Thyroid gland (tissue), 4 donors: ENCODE results near the gene GRAMD1A. TPM values are rescaled to one million over a fixed set of nuclear protein-coding genes. Genes with fewer than 3 reads are reported as not detected.

Experiments used
- DNase-seq, 2 donors: peaks; one replicate each; pipeline ENCODE4 v3.0.0-alpha.2; 2019
- H3K27ac ChIP-seq, 3 donors: fragments of 200-600 bp; sonication (generic); 1 replicate in 2 of 3; 2 replicates in 1 of 3; pipeline ENCODE4 v1.5.1; 2016 to 2019; ENCODE audit warnings: mild to moderate bottlenecking in 1 of 3, moderate library complexity in 1 of 3
- H3K27me3 ChIP-seq: fragments of 200-600 bp; sonication (generic); one replicate; pipeline ENCODE4 v1.5.1; 2019
- H3K36me3 ChIP-seq, 2 donors: fragments of 200-600 bp; sonication (generic); one replicate each; pipeline ENCODE4 v1.5.1; 2016 to 2019
- H3K4me1 ChIP-seq, 2 donors: fragments of 200-600 bp; sonication (generic); one replicate each; pipeline ENCODE4 v1.5.1; 2017 to 2019
- H3K4me3 ChIP-seq, 3 donors: fragments of 200-600 bp; sonication (generic); replicated peaks in 1 of 3; 1 replicate in 2 of 3; 2 replicates in 1 of 3; pipeline ENCODE4 v1.5.1; 2016; ENCODE audit warnings: mild to moderate bottlenecking in 1 of 3
- H3K9me3 ChIP-seq: fragments of 200-600 bp; sonication (generic); one replicate; pipeline ENCODE4 v1.5.1; 2017
- POLR2A ChIP-seq, 2 donors: fragments of 450-650 bp; IDR thresholded peaks; one replicate each; pipeline ENCODE4 v1.6.1; 2017; ENCODE audit warnings: antibody characterized with exemption in 2 of 2, mild to moderate bottlenecking in 2 of 2, moderate library complexity in 1 of 2
- WGBS, 2 donors: methylation state at CpG; one replicate each; pipeline ENCODE4 v1.1.5; 2017; 5-methylcytosine and 5-hydroxymethylcytosine counted together
- intact Hi-C: fragments of 100-400 bp; cut with DNase I; formaldehyde crosslinking; loops from one replicate; pipeline ENCODE4 v1.15.1; 2023
- total RNA-seq, 4 donors: library from RNA; depleted of rRNA; stranded (reverse); fragments of >200 nt; gene quantifications; one replicate each; pipeline ENCODE4 v1.2.3, GENCODE V29; 2016
- TF ChIP-seq, protein P1 (sequence below), 6 experiments: fragments of 200-600 bp in 3 of 6; fragments of 450-650 bp in 3 of 6; sonication (generic) in 3 of 6; IDR thresholded peaks; one replicate each; pipeline ENCODE4 v1.5.1; 2016 to 2019; ENCODE audit warnings: antibody characterized with exemption in 6 of 6, mild to moderate bottlenecking in 2 of 6, inconsistent platforms in 1 of 6, moderate library complexity in 1 of 6

GRAMD1A gene
- total RNA-seq, 4 donors from 2014 or later: 33.4 to 57.5 (median 47.0) TPM

GRCh38 chr19:35029737-35030256 is 29.7 kb downstream of the GRAMD1A start:
- no peak for DNase-seq
- Histone ChIP-seq H3K9me3 (no peaks in the 10 kb centered on the region), H3K27me3 (no peaks in the 10 kb centered on the region), H3K36me3 (peaks cover 13 to 15% of the 10 kb centered on the region in 2 donors), H3K4me1 (peaks cover 0 to 11% of the 10 kb centered on the region in 2 donors), H3K27ac (peak overlapping the region in 1 of 3 donors; percentile 5), H3K4me3 (peak overlapping the region in 1 of 3 donors; percentile 34)
- 23 to 30% methylated on average over 7 to 11 of the region's 11 CpGs for WGBS, 2 donors
- TF ChIP-seq, protein P1, sequence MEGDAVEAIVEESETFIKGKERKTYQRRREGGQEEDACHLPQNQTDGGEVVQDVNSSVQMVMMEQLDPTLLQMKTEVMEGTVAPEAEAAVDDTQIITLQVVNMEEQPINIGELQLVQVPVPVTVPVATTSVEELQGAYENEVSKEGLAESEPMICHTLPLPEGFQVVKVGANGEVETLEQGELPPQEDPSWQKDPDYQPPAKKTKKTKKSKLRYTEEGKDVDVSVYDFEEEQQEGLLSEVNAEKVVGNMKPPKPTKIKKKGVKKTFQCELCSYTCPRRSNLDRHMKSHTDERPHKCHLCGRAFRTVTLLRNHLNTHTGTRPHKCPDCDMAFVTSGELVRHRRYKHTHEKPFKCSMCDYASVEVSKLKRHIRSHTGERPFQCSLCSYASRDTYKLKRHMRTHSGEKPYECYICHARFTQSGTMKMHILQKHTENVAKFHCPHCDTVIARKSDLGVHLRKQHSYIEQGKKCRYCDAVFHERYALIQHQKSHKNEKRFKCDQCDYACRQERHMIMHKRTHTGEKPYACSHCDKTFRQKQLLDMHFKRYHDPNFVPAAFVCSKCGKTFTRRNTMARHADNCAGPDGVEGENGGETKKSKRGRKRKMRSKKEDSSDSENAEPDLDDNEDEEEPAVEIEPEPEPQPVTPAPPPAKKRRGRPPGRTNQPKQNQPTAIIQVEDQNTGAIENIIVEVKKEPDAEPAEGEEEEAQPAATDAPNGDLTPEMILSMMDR (IDR thresholded peaks at IDR 0.05): no peak
- TF ChIP-seq POLR2A (IDR thresholded peaks at IDR 0.05): no peak
- intact Hi-C loops: no loop called here

- Histone ChIP-seq H3K4me3 (peak within 1 kb of the TSS in 1 of 3 donors; percentile 34), H3K4me1 (peaks cover 0 to 11% of the 10 kb centered on the region in 2 donors), H3K9me3 (no peaks in the 10 kb centered on the region), H3K27ac (peak within 1 kb of the TSS in 1 of 3 donors; percentile 5), H3K36me3 (peaks cover 10 to 15% of the 10 kb centered on the region in 2 donors), H3K27me3 (no peaks in the 10 kb centered on the region)
- TF ChIP-seq POLR2A (IDR thresholded peaks at IDR 0.05): no peak
- TF ChIP-seq, protein P1 (IDR thresholded peaks at IDR 0.05): no peak
- intact Hi-C loops: no loop called here
- peak; percentile 26 for DNase-seq
- 0% methylated on average over 1 to 7 of the region's 118 CpGs for WGBS, 2 donors
Observed at GRCh38 chr19:35030257-35031071, 30.3 kb downstream of the GRAMD1A start, which contains the start of gene SCN1B. TSS of gene SCN1B (plus strand) at chr19:35030470. CDS start at chr19:35030821, 351 bp downstream.

DNA sequence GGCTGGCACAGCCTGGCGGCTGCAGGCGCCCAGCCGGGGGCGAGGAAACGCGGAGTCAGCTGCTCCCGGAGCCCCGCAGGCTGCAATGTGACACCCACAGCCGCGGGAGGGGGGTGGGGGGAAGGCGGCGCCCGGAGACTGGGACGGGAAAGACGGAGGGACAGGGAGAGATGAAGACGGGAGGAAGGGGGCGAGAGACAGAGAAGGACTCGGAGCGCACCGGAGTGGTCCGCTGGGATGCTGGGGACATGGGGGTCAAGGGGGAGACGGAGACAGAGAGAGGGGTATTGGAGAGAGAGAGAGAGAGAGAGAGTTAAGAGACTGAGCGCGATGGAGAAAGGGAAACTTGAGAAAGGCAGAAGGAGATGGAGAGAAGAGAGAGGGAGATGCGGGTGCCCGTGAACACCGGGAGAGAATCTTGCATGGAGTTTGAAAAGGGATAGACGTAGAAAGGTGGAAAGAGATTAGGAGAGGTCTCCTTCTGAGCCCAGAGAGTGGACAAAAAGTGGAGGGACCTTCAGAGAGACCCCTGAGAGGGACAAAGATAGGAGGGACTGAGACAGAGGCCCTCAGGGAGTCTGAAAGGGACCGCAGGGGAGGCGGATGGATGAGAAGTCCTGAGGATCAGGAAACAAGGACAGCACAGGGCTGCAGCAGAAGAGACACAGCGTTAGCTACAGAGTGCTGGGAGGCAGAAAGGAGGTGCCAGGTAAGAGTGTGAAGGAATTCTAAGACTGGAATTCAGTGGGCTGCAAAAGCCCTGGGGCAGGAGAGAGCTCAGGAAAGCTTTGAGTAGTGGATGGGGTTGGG is 31.2 kb downstream of the GRAMD1A start:
- Histone ChIP-seq H3K4me1 (peaks cover 0 to 11% of the 10 kb centered on the region in 2 donors), H3K36me3 (peaks cover 4 to 7% of the 10 kb centered on the region in 2 donors), H3K27me3 (no peaks in the 10 kb centered on the region), H3K9me3 (no peaks in the 10 kb centered on the region), H3K4me3 (peak overlapping the region in 1 of 3 donors; percentile 34), H3K27ac (no peak overlapping the region)
- TF ChIP-seq, protein P1 (IDR thresholded peaks at IDR 0.05): no peak
- no peak for TF ChIP-seq POLR2A (IDR thresholded peaks at IDR 0.05)
- intact Hi-C loops: no loop called here
- DNase-seq: no peak
- WGBS, 2 donors: 6 to 7% methylated on average over 30 to 31 of the region's 31 CpGs

DNA sequence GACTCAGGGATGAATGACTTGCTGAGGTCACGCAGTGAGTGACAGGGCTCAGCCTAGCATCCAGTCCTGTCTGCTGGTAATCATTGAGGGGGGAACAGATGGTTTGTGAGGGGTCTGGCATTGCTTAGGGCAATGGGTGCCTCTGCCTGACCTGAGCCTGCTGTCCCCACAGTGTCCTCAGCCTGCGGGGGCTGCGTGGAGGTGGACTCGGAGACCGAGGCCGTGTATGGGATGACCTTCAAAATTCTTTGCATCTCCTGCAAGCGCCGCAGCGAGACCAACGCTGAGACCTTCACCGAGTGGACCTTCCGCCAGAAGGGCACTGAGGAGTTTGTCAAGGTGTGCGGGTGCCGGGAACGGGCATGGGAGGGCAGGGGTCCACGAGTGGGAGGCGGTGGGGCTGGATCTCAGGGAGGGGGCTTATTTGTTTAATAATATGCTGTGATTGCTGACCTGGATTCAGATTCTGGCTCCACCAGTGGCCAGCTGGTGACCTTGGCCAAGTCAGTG is 32.3 kb downstream of the GRAMD1A start:
- DNase-seq: no peak
- Histone ChIP-seq H3K36me3 (peaks cover 0 to 1% of the 10 kb centered on the region in 2 donors), H3K4me3 (no peak overlapping the region), H3K27ac (no peak overlapping the region), H3K9me3 (no peaks in the 10 kb centered on the region), H3K4me1 (peaks cover 0 to 15% of the 10 kb centered on the region in 2 donors), H3K27me3 (no peaks in the 10 kb centered on the region)
- intact Hi-C loops: no loop called here
- TF ChIP-seq, protein P1 (IDR thresholded peaks at IDR 0.05): no peak
- TF ChIP-seq POLR2A (IDR thresholded peaks at IDR 0.05): no peak
- 93% methylated on average over 16 to 17 of the region's 17 CpGs for WGBS, 2 donors
